HG03175 (cell line): ENCODE data around the gene SPRY4.
"Not testable (repeated sequence)": the region's sequence is repeated elsewhere in the genome, so short reads cannot be mapped to it uniquely, and the experiment has no call there.

Experiments
- ATAC-seq: cut with Tn5 transposase; IDR thresholded peaks from one replicate; pipeline ENCODE4 v1.9.1; 2021; ENCODE audit warnings: mild to moderate bottlenecking, moderate library complexity; ENCODE audit not compliant: unreplicated experiment

The SPRY4 gene

DNA sequence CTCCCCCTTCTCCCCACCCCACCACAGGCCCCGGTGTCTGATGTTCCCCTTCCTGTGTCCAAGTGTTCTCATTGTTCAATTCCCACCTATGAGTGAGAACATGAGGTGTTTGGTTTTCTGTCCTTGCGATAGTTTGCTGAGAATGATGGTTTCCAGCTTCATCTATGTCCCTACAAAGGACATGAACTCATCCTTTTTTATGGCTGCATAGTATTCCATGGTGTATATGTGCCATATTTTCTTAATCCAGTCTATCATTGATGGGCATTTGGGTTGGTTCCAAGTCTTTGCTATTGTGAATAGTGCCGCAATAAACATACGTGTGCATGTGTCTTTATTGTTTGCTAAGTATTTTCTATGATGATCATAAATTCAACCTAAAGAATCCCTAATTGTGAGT is 60.7 kb downstream of the SPRY4 start:
- ATAC-seq, result not testable (repeated sequence)

DNA sequence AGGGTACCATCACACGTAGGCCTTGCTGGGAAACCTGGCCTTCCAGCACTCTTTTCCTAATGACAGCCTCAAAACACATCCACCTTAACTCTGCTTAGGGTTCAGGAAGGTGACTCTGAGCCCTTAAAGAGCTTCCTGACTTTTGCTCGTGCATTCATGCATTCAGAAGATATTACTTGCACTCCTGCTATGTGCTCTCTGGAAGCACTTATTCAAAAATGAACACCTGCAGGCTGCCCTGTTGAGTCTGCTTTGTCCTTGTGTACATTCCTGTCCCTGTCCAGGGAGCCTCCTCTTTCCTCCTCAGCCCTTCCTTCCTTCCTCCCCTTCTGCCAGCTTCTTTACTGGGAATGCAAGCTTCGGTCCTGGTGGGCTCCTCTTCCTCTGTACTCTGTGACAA is 61.5 kb downstream of the SPRY4 start:
- no peak for ATAC-seq

GRCh38 chr5:142262683-142263082 is 62.1 kb downstream of the SPRY4 start:
- no peak for ATAC-seq
